Sigmoid colon (tissue), 4 donors: Measurements from ENCODE around the gene MYO1F.

ENCODE experiments used
- CTCF ChIP-seq, 4 experiments: fragments of 450-650 bp in 3 of 4; fragments of 200-600 bp in 1 of 4; IDR thresholded peaks; one replicate each; pipeline ENCODE4 v1.5.1; 2016 to 2019; ENCODE audit warnings: antibody characterized with exemption in 4 of 4, mild to moderate bottlenecking in 3 of 4, moderate library complexity in 2 of 4
- EP300 ChIP-seq, 4 donors: sonication (generic); formaldehyde crosslinking; IDR thresholded peaks; one replicate each; pipeline ENCODE4 v1.6.1; 2017; ENCODE audit warnings: antibody characterized with exemption in 4 of 4
- POLR2A ChIP-seq, 2 donors: fragments of 450-650 bp; IDR thresholded peaks; one replicate each; pipeline ENCODE4 v1.6.1; 2016; ENCODE audit warnings: antibody characterized with exemption in 2 of 2, mild to moderate bottlenecking in 2 of 2, moderate library complexity in 2 of 2
- POLR2AphosphoS5 ChIP-seq, 4 donors: sonication (generic); formaldehyde crosslinking; IDR thresholded peaks; one replicate each; pipeline ENCODE4 v1.6.1; 2017; ENCODE audit warnings: antibody characterized with exemption in 4 of 4

GRCh38 chr19:8481616-8482015 lies 95.6 kb downstream of the MYO1F start:
- TF ChIP-seq POLR2A (IDR thresholded peaks at IDR 0.05) (no peak), EP300 (IDR thresholded peaks at IDR 0.05) (no peak), CTCF (IDR thresholded peaks at IDR 0.05) (no peak), POLR2AphosphoS5 (IDR thresholded peaks at IDR 0.05) (no peak)
